Liver (tissue), 9 donors: ENCODE measurements around the gene TOMM5. TPM values are rescaled to one million over a fixed set of nuclear protein-coding genes. Genes with fewer than 3 reads are reported as not detected.

ENCODE experiments used
- DNase-seq: peaks from one replicate; pipeline ENCODE4 v3.0.0-alpha.2; 2017; ENCODE audit warnings: low spot score
- H3K27ac ChIP-seq, 2 donors: one replicate each; pipeline ENCODE4 v1.7.0; 2013; ENCODE audit warnings: inconsistent platforms in 2 of 2, low read length in 2 of 2, control low read depth in 1 of 2, low read depth in 1 of 2, mild to moderate bottlenecking in 1 of 2
- H3K27me3 ChIP-seq, 4 donors: one replicate each; pipeline versions ENCODE4 v1.6.1 to v1.7.0; 2013; ENCODE audit warnings: low read length in 3 of 4, inconsistent platforms in 1 of 4, mild to moderate bottlenecking in 1 of 4, moderate library complexity in 1 of 4; ENCODE audit not compliant: control insufficient read depth in 4 of 4, insufficient read depth in 4 of 4
- H3K36me3 ChIP-seq, 4 donors: one replicate each; pipeline versions ENCODE4 v1.6.1 to v1.7.0; 2013; ENCODE audit warnings: low read length in 3 of 4, mild to moderate bottlenecking in 3 of 4, low read depth in 1 of 4, moderate library complexity in 1 of 4; ENCODE audit not compliant: control insufficient read depth in 4 of 4, insufficient read depth in 3 of 4
- H3K4me1 ChIP-seq, 4 donors: one replicate each; pipeline versions ENCODE4 v1.6.1 to v1.7.0; 2013; ENCODE audit warnings: low read length in 3 of 4, mild to moderate bottlenecking in 3 of 4, moderate library complexity in 1 of 4; ENCODE audit not compliant: control insufficient read depth in 4 of 4, insufficient read depth in 4 of 4
- H3K4me3 ChIP-seq, 3 donors: one replicate each; pipeline versions ENCODE4 v1.6.1 to v1.7.0; 2013; ENCODE audit warnings: low read length in 3 of 3, control low read depth in 1 of 3, low read depth in 1 of 3, mild to moderate bottlenecking in 1 of 3
- H3K9ac ChIP-seq, 2 donors: one replicate each; pipeline ENCODE4 v1.7.0; 2013; ENCODE audit warnings: low read length in 2 of 2, mild to moderate bottlenecking in 2 of 2, moderate library complexity in 2 of 2, control low read depth in 1 of 2, low read depth in 1 of 2
- H3K9me3 ChIP-seq, 4 donors: one replicate each; pipeline versions ENCODE4 v1.6.1 to v1.7.0; 2013; ENCODE audit warnings: low read length in 3 of 4; ENCODE audit not compliant: control insufficient read depth in 4 of 4
- EGR1 ChIP-seq, 2 donors: IDR thresholded peaks; 2 replicates each; pipeline ENCODE4 v1.6.1; 2016 to 2018; ENCODE audit warnings: antibody characterized with exemption in 2 of 2, low read depth in 2 of 2
- FOXA2 ChIP-seq: IDR thresholded peaks from 2 replicates; pipeline ENCODE4 v1.6.1; 2016; ENCODE audit warnings: antibody characterized with exemption
- HNF4A ChIP-seq, 2 donors: conservative IDR thresholded peaks; 2 replicates each; pipeline ENCODE4 v1.6.1; 2016; ENCODE audit warnings: antibody characterized with exemption in 2 of 2, mild to moderate bottlenecking in 2 of 2
- HNF4G ChIP-seq: IDR thresholded peaks from 2 replicates; pipeline ENCODE4 v1.6.1; 2016; ENCODE audit warnings: antibody characterized with exemption
- JUND ChIP-seq, 2 donors: IDR thresholded peaks; 2 replicates each; pipeline ENCODE4 v1.6.1; 2016; ENCODE audit warnings: antibody characterized with exemption in 2 of 2
- NR2F2 ChIP-seq: IDR thresholded peaks from 2 replicates; pipeline ENCODE4 v1.6.1; 2016; ENCODE audit warnings: antibody characterized with exemption
- RXRA ChIP-seq, 2 donors: IDR thresholded peaks; 2 replicates each; pipeline ENCODE4 v1.6.1; 2017 to 2018; ENCODE audit warnings: antibody characterized with exemption in 2 of 2, mild to moderate bottlenecking in 1 of 2
- SP1 ChIP-seq: IDR thresholded peaks from 2 replicates; pipeline ENCODE4 v1.6.1; 2018; ENCODE audit warnings: antibody characterized with exemption, mild to moderate bottlenecking
- YY1 ChIP-seq: IDR thresholded peaks from 2 replicates; pipeline ENCODE4 v1.6.1; 2016; ENCODE audit warnings: antibody characterized with exemption, mild to moderate bottlenecking
- whole genome bisulfite sequencing: extraction: QIAGEN DNeasy Blood & Tissue Kit; methylation state at CpG from one replicate; pipeline ENCODE4 v1.1.7; 2013; 5-methylcytosine and 5-hydroxymethylcytosine counted together
- polyA plus RNA-seq, 2 donors: library from polyadenylated mRNA; stranded (reverse) in 1 of 2; unstranded in 1 of 2; fragments of 200-250 nt in 1 of 2; fragments of >200 nt in 1 of 2; fragmentation: Nextera tagmentation in 1 of 2; extraction: Ambion mirVana in 1 of 2; gene quantifications; one replicate each; pipeline versions ENCODE4 v1.2.1 to v1.2.3, GENCODE V29; 2013 to 2015
- total RNA-seq, 2 donors: library from RNA; depleted of rRNA; stranded (reverse); fragments of >200 nt; gene quantifications; one replicate each; pipeline ENCODE4 v1.2.3, GENCODE V29; 2014
- TF ChIP-seq, protein P1 (sequence below): fragments of 150-350 bp; IDR thresholded peaks from 2 replicates; pipeline ENCODE4 v1.5.1; 2017; ENCODE audit warnings: improper control_type of control experiment, low read depth, low read length; ENCODE audit not compliant: missing input control
- TF ChIP-seq, protein P2 (sequence below): IDR thresholded peaks from 2 replicates; pipeline ENCODE4 v1.6.1; 2016; ENCODE audit warnings: antibody characterized with exemption
- TF ChIP-seq, protein P3 (sequence below): IDR thresholded peaks from 2 replicates; pipeline ENCODE4 v1.6.1; 2016; ENCODE audit warnings: antibody characterized with exemption
- TF ChIP-seq, protein P4 (sequence below): IDR thresholded peaks from 2 replicates; pipeline ENCODE4 v1.6.1; 2016; ENCODE audit warnings: antibody characterized with exemption, mild to moderate bottlenecking
- TF ChIP-seq, protein P5 (sequence below): IDR thresholded peaks from 2 replicates; pipeline ENCODE4 v1.6.1; 2016; ENCODE audit warnings: antibody characterized with exemption
- donor health status: healthy.
- donor health status: healthy.
- donor health status: healthy.
- donor health status: healthy.
- donor health status: healthy.

The TOMM5 gene
- total and polyA plus RNA-seq, 4 donors = 43.0 to 107 (median 71.9) TPM

DNA sequence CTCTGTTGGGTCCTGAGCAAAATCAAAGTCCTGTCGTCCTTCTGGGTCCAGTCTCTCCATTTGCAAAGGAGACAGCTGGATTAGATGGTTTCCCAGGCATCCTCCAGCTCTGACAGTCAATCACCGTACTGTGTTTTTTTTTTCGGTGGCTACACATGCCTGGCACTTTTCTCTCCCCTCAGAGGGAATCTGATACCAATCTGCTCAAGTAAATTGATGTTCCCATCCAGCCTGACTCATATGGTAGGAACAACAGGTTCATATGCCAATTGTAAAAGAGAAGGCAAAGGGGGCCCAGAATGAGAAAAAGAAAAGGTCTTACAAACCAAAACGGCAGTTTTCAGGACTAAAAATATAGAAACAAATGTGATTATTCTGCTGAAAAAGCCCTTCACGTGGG lies 17.4 kb downstream of the TOMM5 start:
- peak overlapping the region in 1 of 2 donors; percentile 21 for H3K9ac ChIP-seq
- H3K9me3 ChIP-seq = no peaks in the 10 kb centered on the region
- peak overlapping the region in 1 of 2 donors; percentile 66 for H3K27ac ChIP-seq
- DNase-seq = no peak
- TF ChIP-seq, protein P1, sequence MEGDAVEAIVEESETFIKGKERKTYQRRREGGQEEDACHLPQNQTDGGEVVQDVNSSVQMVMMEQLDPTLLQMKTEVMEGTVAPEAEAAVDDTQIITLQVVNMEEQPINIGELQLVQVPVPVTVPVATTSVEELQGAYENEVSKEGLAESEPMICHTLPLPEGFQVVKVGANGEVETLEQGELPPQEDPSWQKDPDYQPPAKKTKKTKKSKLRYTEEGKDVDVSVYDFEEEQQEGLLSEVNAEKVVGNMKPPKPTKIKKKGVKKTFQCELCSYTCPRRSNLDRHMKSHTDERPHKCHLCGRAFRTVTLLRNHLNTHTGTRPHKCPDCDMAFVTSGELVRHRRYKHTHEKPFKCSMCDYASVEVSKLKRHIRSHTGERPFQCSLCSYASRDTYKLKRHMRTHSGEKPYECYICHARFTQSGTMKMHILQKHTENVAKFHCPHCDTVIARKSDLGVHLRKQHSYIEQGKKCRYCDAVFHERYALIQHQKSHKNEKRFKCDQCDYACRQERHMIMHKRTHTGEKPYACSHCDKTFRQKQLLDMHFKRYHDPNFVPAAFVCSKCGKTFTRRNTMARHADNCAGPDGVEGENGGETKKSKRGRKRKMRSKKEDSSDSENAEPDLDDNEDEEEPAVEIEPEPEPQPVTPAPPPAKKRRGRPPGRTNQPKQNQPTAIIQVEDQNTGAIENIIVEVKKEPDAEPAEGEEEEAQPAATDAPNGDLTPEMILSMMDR = no peak
- TF ChIP-seq HNF4A (conservative IDR thresholded peaks at IDR 0.05) (no peak), NR2F2 (no peak), FOXA2 (no peak), RXRA (IDR thresholded peaks at IDR 0.05) (no peak)
- H3K4me3 ChIP-seq = no peak overlapping the region
- peaks cover 0 to 3% (median 0%) of the 10 kb centered on the region in 4 donors for H3K36me3 ChIP-seq
- H3K27me3 ChIP-seq = no peaks in the 10 kb centered on the region
- 71% methylated on average over 5 of the region's 5 CpGs for WGBS
- peaks cover 2 to 15% (median 11%) of the 10 kb centered on the region in 4 donors for H3K4me1 ChIP-seq

DNA sequence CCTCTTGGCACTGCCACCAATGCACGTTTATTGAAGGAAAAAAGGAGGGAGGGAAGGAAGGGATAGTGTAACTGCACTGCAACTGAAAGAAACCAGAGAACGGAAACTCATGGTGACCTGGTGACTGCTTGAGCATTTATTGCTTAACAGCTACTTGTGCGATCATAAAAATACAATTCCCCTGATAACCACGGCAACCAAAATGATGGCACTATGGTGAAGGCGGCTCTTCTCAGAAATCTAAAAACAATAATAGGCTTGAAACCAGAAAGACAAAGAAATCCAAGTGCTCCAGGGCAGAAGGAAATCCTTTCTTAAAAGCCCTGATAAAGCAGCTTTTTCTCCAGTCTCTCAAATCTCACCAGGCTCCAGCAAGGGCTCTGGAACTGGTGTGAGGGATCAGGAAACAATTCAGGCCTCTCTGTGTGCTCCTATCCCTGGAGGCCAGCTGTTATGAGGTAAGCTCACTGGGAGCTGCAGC lies 18.1 kb downstream of the TOMM5 start:
- DNase-seq = no peak
- Histone ChIP-seq H3K27me3 (no peaks in the 10 kb centered on the region), H3K4me3 (no peak overlapping the region), H3K9ac (no peak overlapping the region), H3K27ac (no peak overlapping the region), H3K9me3 (no peaks in the 10 kb centered on the region), H3K4me1 (peaks cover 2 to 15% (median 11%) of the 10 kb centered on the region in 4 donors), H3K36me3 (peaks cover 0 to 1% (median 0%) of the 10 kb centered on the region in 4 donors)
- TF ChIP-seq FOXA2 = no peak
- no peak for TF ChIP-seq SP1
- TF ChIP-seq, protein P2, sequence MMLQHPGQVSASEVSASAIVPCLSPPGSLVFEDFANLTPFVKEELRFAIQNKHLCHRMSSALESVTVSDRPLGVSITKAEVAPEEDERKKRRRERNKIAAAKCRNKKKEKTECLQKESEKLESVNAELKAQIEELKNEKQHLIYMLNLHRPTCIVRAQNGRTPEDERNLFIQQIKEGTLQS = no peak
- TF ChIP-seq, protein P3, sequence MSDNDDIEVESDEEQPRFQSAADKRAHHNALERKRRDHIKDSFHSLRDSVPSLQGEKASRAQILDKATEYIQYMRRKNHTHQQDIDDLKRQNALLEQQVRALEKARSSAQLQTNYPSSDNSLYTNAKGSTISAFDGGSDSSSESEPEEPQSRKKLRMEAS = no peak
- TF ChIP-seq NR2F2 = no peak
- TF ChIP-seq HNF4G = no peak
- TF ChIP-seq RXRA (IDR thresholded peaks at IDR 0.05) = no peak
- TF ChIP-seq, protein P1 = no peak
- TF ChIP-seq EGR1 (IDR thresholded peaks at IDR 0.05; ENCODE audit: low read depth in 2 of 2) = no peak
- 62% methylated on average over 5 of the region's 5 CpGs for WGBS

DNA sequence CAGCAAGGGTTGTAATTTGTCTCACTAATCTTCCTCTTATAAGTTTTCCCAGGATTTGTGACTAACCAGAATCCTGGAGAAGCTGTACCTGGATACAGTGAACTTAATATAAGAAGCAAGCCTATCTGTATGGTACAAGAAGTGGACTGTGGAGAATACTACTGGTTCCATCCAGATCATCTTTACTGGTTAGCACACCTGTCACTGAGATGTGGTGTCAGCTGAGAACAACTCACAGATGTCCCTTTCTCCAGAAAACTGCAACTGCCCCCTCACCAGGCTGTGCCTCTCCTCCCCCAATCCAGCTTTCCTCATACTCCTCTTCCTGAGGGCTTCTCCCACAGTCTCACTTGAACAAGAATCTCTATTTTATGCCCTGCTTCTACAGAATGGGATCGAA lies 21.1 kb downstream of the TOMM5 start:
- Histone ChIP-seq H3K4me1 (peaks cover 2 to 9% (median 7%) of the 10 kb centered on the region in 4 donors), H3K36me3 (peaks cover 0 to 1% (median 0%) of the 10 kb centered on the region in 4 donors), H3K9ac (no peak overlapping the region), H3K27me3 (no peaks in the 10 kb centered on the region), H3K27ac (no peak overlapping the region), H3K9me3 (no peaks in the 10 kb centered on the region), H3K4me3 (no peak overlapping the region)
- WGBS = 90% methylated on average over 1 of the region's 1 CpG
- no peak for DNase-seq
- TF ChIP-seq, protein P4, sequence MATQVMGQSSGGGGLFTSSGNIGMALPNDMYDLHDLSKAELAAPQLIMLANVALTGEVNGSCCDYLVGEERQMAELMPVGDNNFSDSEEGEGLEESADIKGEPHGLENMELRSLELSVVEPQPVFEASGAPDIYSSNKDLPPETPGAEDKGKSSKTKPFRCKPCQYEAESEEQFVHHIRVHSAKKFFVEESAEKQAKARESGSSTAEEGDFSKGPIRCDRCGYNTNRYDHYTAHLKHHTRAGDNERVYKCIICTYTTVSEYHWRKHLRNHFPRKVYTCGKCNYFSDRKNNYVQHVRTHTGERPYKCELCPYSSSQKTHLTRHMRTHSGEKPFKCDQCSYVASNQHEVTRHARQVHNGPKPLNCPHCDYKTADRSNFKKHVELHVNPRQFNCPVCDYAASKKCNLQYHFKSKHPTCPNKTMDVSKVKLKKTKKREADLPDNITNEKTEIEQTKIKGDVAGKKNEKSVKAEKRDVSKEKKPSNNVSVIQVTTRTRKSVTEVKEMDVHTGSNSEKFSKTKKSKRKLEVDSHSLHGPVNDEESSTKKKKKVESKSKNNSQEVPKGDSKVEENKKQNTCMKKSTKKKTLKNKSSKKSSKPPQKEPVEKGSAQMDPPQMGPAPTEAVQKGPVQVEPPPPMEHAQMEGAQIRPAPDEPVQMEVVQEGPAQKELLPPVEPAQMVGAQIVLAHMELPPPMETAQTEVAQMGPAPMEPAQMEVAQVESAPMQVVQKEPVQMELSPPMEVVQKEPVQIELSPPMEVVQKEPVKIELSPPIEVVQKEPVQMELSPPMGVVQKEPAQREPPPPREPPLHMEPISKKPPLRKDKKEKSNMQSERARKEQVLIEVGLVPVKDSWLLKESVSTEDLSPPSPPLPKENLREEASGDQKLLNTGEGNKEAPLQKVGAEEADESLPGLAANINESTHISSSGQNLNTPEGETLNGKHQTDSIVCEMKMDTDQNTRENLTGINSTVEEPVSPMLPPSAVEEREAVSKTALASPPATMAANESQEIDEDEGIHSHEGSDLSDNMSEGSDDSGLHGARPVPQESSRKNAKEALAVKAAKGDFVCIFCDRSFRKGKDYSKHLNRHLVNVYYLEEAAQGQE = no peak
- no peak for TF ChIP-seq YY1
- no peak for TF ChIP-seq JUND (IDR thresholded peaks at IDR 0.05)
- TF ChIP-seq, protein P5, sequence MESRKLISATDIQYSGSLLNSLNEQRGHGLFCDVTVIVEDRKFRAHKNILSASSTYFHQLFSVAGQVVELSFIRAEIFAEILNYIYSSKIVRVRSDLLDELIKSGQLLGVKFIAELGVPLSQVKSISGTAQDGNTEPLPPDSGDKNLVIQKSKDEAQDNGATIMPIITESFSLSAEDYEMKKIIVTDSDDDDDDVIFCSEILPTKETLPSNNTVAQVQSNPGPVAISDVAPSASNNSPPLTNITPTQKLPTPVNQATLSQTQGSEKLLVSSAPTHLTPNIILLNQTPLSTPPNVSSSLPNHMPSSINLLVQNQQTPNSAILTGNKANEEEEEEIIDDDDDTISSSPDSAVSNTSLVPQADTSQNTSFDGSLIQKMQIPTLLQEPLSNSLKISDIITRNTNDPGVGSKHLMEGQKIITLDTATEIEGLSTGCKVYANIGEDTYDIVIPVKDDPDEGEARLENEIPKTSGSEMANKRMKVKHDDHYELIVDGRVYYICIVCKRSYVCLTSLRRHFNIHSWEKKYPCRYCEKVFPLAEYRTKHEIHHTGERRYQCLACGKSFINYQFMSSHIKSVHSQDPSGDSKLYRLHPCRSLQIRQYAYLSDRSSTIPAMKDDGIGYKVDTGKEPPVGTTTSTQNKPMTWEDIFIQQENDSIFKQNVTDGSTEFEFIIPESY = no peak
- TF ChIP-seq, protein P2 = no peak
